Naive thymus-derived CD4-positive, alpha-beta T cell (primary cell): ENCODE data around the gene CACNA2D4. TPM values are rescaled to one million over a fixed set of nuclear protein-coding genes. Genes with fewer than 3 reads are reported as not detected.

ENCODE experiments used
- ATAC-seq: fragments of 150-1000 bp; cut with Tn5 transposase; 2 replicates; pipeline ENCODE4 v1.10.0; 2021; ENCODE audit warnings: mild to moderate bottlenecking, moderate library complexity
- CTCF ChIA-PET: fragments of 350-600 bp; sonication (Branson Sonifier 250); formaldehyde crosslinking; loops from one replicate; lab custom pipeline; 2021; ENCODE audit warnings: antibody characterized with exemption; lab: Charles Lee
- POLR2A ChIA-PET: fragments of 350-600 bp; sonication (Branson Sonifier 250); formaldehyde crosslinking; loops from one replicate; lab custom pipeline; 2021; ENCODE audit warnings: antibody characterized with exemption, inconsistent platforms; lab: Charles Lee
- DNase-seq, 9 donors: peaks; one replicate each; pipeline versions ENCODE4 v3.0.0 to v3.0.0-alpha.2; 2020 to 2022; ENCODE audit warnings: mixed read lengths in 1 of 9
- H3K27ac ChIP-seq: one replicate; pipeline ENCODE4 v1.7.0; 2013; ENCODE audit warnings: mild to moderate bottlenecking, low read depth, low read length, moderate library complexity
- H3K27me3 ChIP-seq, 2 donors: one replicate each; pipeline ENCODE4 v1.7.0; 2013; ENCODE audit warnings: low read length in 2 of 2, mild to moderate bottlenecking in 2 of 2, moderate library complexity in 2 of 2; ENCODE audit not compliant: control insufficient read depth in 2 of 2, insufficient read depth in 2 of 2
- H3K36me3 ChIP-seq, 3 experiments: 1 replicate in 2 of 3; 2 replicates in 1 of 3; pipeline ENCODE4 v1.7.0; 2013; ENCODE audit warnings: low read length in 3 of 3, mild to moderate bottlenecking in 3 of 3, moderate library complexity in 1 of 3; ENCODE audit not compliant: insufficient read depth in 3 of 3, control insufficient read depth in 2 of 3
- H3K4me1 ChIP-seq, 2 donors: one replicate each; pipeline ENCODE4 v1.7.0; 2013; ENCODE audit warnings: low read length in 2 of 2, mild to moderate bottlenecking in 2 of 2, moderate library complexity in 1 of 2; ENCODE audit not compliant: control insufficient read depth in 2 of 2, insufficient read depth in 2 of 2
- H3K4me3 ChIP-seq: 2 replicates; pipeline ENCODE4 v1.7.0; 2013; ENCODE audit warnings: mild to moderate bottlenecking, low read length
- H3K9me3 ChIP-seq, 3 experiments: 1 replicate in 2 of 3; 2 replicates in 1 of 3; pipeline ENCODE4 v1.7.0; 2013; ENCODE audit warnings: low read length in 3 of 3; ENCODE audit not compliant: control insufficient read depth in 2 of 3
- H3K27ac Mint-ChIP-seq, 9 donors: one replicate each; pipeline ENCODE4 v1.8.0; 2020 to 2022; ENCODE audit warnings: mixed read lengths in 9 of 9, mild to moderate bottlenecking in 8 of 9, moderate library complexity in 5 of 9, inconsistent platforms in 2 of 9
- H3K27me3 Mint-ChIP-seq, 5 donors: one replicate each; pipeline ENCODE4 v1.8.0; 2021 to 2022; ENCODE audit warnings: mixed read lengths in 5 of 5, mild to moderate bottlenecking in 1 of 5
- H3K36me3 Mint-ChIP-seq, 5 donors: one replicate each; pipeline ENCODE4 v1.8.0; 2020 to 2022; ENCODE audit warnings: mixed read lengths in 5 of 5, mild to moderate bottlenecking in 3 of 5, inconsistent platforms in 1 of 5
- H3K4me1 Mint-ChIP-seq, 7 donors: one replicate each; pipeline ENCODE4 v1.8.0; 2020 to 2022; ENCODE audit warnings: mixed read lengths in 7 of 7, mild to moderate bottlenecking in 3 of 7, inconsistent platforms in 1 of 7
- H3K4me3 Mint-ChIP-seq, 10 donors: one replicate each; pipeline ENCODE4 v1.8.0; 2020 to 2022; ENCODE audit warnings: mild to moderate bottlenecking in 10 of 10, mixed read lengths in 10 of 10, moderate library complexity in 6 of 10, inconsistent platforms in 2 of 10
- H3K9me3 Mint-ChIP-seq, 11 donors: one replicate each; pipeline ENCODE4 v1.8.0; 2020 to 2022; ENCODE audit warnings: mixed read lengths in 11 of 11, mild to moderate bottlenecking in 4 of 11, inconsistent platforms in 1 of 11, moderate library complexity in 1 of 11
- intact Hi-C, 2 donors: fragments of 100-400 bp; cut with micrococcal nuclease; formaldehyde crosslinking; loops; one replicate each; pipeline ENCODE4 v1.15.1; 2023
- polyA plus RNA-seq, 2 donors: library from polyadenylated mRNA; unstranded; fragments of 300-500 nt; fragmentation: Illumina TruSeq; gene quantifications; one replicate each; pipeline ENCODE4 v1.2.3, GENCODE V29; 2021
- total RNA-seq, 6 experiments: library from RNA in 5 of 6; stranded (reverse) in 5 of 6; gene quantifications; 1 replicate in 5 of 6; 2 replicates in 1 of 6; pipeline ENCODE4 v1.2.3 and lab custom pipeline; 2021 to 2026

The CACNA2D4 gene
- total and polyA plus RNA-seq, 7 experiments from 2014 or later, result 4.9 to 23.4 (median 9.5) TPM

DNA sequence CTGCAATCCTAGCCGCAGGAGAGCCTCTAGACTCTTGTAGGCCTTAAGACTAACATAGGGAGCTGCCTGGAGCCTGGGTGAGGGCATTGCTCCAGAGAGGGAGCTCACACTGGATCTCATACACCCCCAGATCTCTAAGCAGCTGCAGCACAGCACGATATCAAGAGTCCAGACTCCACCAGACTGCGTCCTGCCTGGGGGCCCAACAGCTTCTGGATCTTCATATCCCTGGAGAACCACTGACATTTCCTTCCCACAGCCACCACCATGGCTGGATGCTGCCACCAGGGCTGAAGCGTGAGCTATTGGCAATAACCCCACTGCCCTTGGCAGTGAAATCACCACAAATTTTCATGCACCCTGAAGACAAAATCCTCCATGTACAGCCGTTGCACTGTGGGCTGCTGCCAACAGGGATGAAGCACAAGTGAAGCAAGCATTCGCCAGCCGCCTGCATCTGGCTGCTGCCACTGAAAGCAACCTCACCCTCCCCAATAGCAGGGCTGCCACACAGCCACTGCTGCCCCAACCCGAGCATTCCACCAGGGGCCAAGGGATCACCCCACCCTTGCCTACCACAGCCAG, 28.2 kb downstream of the CACNA2D4 start:
- H3K9me3 Mint-ChIP-seq, result peaks cover 4 to 56% (median 29%) of the 10 kb centered on the region in 11 donors
- H3K4me1 Mint-ChIP-seq, result peaks cover 0 to 1% (median 0%) of the 10 kb centered on the region in 7 donors
- ChIA-PET CTCF (no interaction called here), POLR2A (no interaction called here)
- Histone ChIP-seq H3K4me1 (no peaks in the 10 kb centered on the region), H3K36me3 (no peaks in the 10 kb centered on the region), H3K27ac (no peak overlapping the region), H3K4me3 (no peak overlapping the region), H3K9me3 (peaks cover 0 to 23% (median 0%) of the 10 kb centered on the region in 3 experiments), H3K27me3 (no peaks in the 10 kb centered on the region)
- H3K4me3 Mint-ChIP-seq, result no peak overlapping the region
- intact Hi-C loops, result no loop called here
- peaks cover 0 to 15% (median 3%) of the 10 kb centered on the region in 5 donors for H3K36me3 Mint-ChIP-seq
- ATAC-seq (no peak), DNase-seq (no peak)
- no peak overlapping the region for H3K27ac Mint-ChIP-seq
- H3K27me3 Mint-ChIP-seq, result peaks cover 26 to 45% (median 32%) of the 10 kb centered on the region in 5 donors

DNA sequence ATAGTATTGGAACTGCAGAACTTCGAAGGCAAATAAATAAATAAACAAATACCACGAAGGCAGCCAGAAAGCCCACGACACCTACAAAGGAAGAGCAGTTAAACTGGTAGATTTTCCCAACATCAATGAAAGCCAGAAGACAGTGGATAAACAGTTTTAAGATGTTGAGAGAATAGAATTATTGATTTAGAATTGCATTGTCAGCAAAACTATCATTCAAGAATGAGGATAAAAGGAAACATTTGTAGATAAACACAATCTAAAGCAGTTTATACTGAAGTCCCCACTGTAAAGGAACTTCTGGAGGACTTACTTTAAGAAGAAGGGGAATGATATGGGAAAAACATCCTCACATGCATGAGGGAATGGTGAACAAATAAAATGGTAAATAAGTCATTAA, 29.5 kb downstream of the CACNA2D4 start:
- no peaks in the 10 kb centered on the region for H3K27me3 ChIP-seq
- no peak overlapping the region for H3K27ac ChIP-seq
- no peaks in the 10 kb centered on the region for H3K4me1 Mint-ChIP-seq
- no peak overlapping the region for H3K27ac Mint-ChIP-seq
- H3K27me3 Mint-ChIP-seq, result peaks cover 17 to 38% (median 28%) of the 10 kb centered on the region in 5 donors
- CTCF ChIA-PET, result no interaction called here
- H3K9me3 ChIP-seq, result peaks cover 0 to 23% (median 0%) of the 10 kb centered on the region in 3 experiments
- no peak overlapping the region for H3K4me3 Mint-ChIP-seq
- H3K36me3 Mint-ChIP-seq, result peaks cover 0 to 15% (median 3%) of the 10 kb centered on the region in 5 donors
- no peak for DNase-seq
- no peak for ATAC-seq
- H3K36me3 ChIP-seq, result no peaks in the 10 kb centered on the region
- POLR2A ChIA-PET, result no interaction called here
- no peak overlapping the region for H3K4me3 ChIP-seq
- H3K9me3 Mint-ChIP-seq, result peaks cover 4 to 56% (median 29%) of the 10 kb centered on the region in 11 donors
- no peaks in the 10 kb centered on the region for H3K4me1 ChIP-seq
- intact Hi-C loops, result no loop called here

DNA sequence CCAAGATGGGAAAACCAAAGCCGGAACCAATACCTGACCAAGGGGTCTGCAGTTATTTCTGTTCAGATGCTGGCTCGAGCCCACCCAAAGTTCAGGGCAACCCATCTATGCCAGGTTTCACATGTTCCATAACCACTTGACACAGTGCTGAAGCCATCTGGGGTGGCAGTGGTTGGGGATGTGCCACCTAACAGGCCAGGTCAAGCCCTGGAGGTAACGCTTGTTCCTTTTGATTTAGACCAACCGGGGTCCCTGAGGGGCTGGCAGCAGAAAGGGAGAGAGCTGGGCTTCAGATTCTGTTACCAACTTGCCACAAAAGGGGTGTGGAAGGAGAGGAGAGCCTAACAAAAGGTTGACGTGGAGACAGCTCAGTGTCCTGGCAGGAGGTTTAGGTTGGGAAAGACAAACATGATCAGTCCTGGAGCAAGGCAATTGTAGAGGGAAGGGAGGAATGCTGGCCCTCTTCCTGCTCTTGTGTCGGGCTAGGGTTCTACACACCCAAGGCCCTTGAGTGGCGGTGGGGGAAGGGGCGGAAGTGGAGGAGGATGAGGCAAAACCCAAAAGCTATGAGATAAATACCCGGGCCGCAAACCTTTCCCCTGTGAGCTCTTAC, 31.9 kb downstream of the CACNA2D4 start:
- Mint-ChIP-seq H3K27ac (no peak overlapping the region), H3K27me3 (peaks cover 10 to 27% (median 21%) of the 10 kb centered on the region in 5 donors), H3K4me1 (no peaks in the 10 kb centered on the region), H3K36me3 (peaks cover 0 to 5% (median 3%) of the 10 kb centered on the region in 5 donors), H3K9me3 (peaks cover 4 to 41% (median 17%) of the 10 kb centered on the region in 11 donors), H3K4me3 (no peak overlapping the region)
- ChIA-PET POLR2A (no interaction called here), CTCF (no interaction called here)
- peaks cover 0 to 15% (median 0%) of the 10 kb centered on the region in 3 experiments for H3K9me3 ChIP-seq
- H3K4me3 ChIP-seq, result no peak overlapping the region
- no peak for ATAC-seq
- no peaks in the 10 kb centered on the region for H3K4me1 ChIP-seq
- DNase-seq, result no peak
- no peaks in the 10 kb centered on the region for H3K27me3 ChIP-seq
- H3K36me3 ChIP-seq, result no peaks in the 10 kb centered on the region
- intact Hi-C loops, result no loop called here
- no peak overlapping the region for H3K27ac ChIP-seq

DNA sequence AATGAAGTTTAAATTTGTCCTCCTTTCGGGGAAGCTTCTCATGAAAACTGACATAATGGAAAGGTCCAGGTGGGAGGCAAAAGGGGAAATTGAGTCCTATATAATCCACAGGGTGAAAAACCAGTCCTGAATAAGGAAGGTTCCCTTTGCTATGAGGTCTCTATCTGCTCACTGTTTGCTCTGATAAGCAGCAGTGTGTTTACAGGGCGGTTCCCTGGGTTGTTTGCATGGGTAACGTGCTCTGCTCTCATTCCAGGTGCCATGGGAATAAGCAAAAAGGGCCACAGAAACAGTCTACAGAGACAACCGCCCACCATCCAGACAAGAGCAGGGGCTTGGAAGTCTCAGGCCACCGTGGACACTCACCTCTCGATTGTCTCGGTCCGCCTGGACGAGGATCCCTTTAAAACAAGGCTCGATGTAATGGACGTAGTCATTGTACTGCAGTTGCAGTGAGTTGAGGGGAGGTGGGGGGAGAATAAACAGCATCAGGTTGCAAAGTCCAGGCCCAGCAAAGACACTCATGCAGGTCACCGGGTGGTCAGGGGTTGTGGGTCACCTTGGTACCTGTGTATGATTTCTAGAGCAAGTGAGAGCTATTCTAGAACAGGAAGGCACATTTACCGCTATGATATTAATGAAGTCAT, 32.7 kb downstream of the CACNA2D4 start:
- H3K27ac Mint-ChIP-seq, result no peak overlapping the region
- no peaks in the 10 kb centered on the region for H3K4me1 ChIP-seq
- no peaks in the 10 kb centered on the region for H3K27me3 ChIP-seq
- intact Hi-C loops, result no loop called here
- H3K4me3 Mint-ChIP-seq, result no peak overlapping the region
- ATAC-seq, result no peak
- ChIA-PET POLR2A (no interaction called here), CTCF (no interaction called here)
- DNase-seq, result no peak
- peaks cover 10 to 27% (median 21%) of the 10 kb centered on the region in 5 donors for H3K27me3 Mint-ChIP-seq
- H3K36me3 Mint-ChIP-seq, result peaks cover 0 to 5% (median 3%) of the 10 kb centered on the region in 5 donors
- H3K4me3 ChIP-seq, result no peak overlapping the region
- no peaks in the 10 kb centered on the region for H3K4me1 Mint-ChIP-seq
- no peak overlapping the region for H3K27ac ChIP-seq
- peaks cover 0 to 33% (median 12%) of the 10 kb centered on the region in 11 donors for H3K9me3 Mint-ChIP-seq
- peaks cover 0 to 10% (median 0%) of the 10 kb centered on the region in 3 experiments for H3K9me3 ChIP-seq
- no peaks in the 10 kb centered on the region for H3K36me3 ChIP-seq

DNA sequence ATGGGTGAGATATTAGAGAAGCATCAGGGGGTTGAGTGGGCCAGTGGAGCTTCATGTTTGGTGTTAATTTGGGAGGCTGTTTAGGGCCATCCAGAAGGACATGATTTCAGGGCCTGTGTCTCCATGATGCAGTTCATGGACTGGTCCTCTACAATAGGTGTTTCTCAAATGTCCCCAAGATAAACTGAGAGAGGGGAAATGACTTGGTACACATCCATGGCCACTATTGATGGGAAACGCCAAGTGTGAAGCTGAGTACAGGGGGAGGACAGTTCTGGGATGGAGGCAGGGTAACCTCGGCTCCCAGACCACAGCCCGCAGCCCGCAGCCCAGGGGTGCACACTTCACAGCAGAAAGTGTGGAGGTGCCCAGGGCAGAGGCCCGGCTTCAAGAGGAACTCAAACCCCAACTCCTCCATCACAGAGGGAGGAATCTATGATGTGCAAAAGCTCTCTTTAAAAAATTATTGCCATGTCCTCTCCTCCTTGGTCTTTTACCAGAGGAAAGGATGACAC, 33.3 kb downstream of the CACNA2D4 start:
- peaks cover 0 to 31% (median 12%) of the 10 kb centered on the region in 11 donors for H3K9me3 Mint-ChIP-seq
- ATAC-seq (no peak), DNase-seq (no peak)
- H3K36me3 ChIP-seq, result no peaks in the 10 kb centered on the region
- H3K27me3 ChIP-seq, result no peaks in the 10 kb centered on the region
- H3K27ac ChIP-seq, result no peak overlapping the region
- ChIA-PET CTCF (no interaction called here), POLR2A (no interaction called here)
- intact Hi-C loops, result no loop called here
- peaks cover 10 to 27% (median 21%) of the 10 kb centered on the region in 5 donors for H3K27me3 Mint-ChIP-seq
- no peak overlapping the region for H3K4me3 ChIP-seq
- H3K4me1 ChIP-seq, result no peaks in the 10 kb centered on the region
- H3K9me3 ChIP-seq, result peaks cover 0 to 7% (median 0%) of the 10 kb centered on the region in 3 experiments
- H3K36me3 Mint-ChIP-seq, result peaks cover 0 to 5% (median 3%) of the 10 kb centered on the region in 5 donors
- no peak overlapping the region for H3K27ac Mint-ChIP-seq
- H3K4me1 Mint-ChIP-seq, result no peaks in the 10 kb centered on the region
- H3K4me3 Mint-ChIP-seq, result no peak overlapping the region

DNA sequence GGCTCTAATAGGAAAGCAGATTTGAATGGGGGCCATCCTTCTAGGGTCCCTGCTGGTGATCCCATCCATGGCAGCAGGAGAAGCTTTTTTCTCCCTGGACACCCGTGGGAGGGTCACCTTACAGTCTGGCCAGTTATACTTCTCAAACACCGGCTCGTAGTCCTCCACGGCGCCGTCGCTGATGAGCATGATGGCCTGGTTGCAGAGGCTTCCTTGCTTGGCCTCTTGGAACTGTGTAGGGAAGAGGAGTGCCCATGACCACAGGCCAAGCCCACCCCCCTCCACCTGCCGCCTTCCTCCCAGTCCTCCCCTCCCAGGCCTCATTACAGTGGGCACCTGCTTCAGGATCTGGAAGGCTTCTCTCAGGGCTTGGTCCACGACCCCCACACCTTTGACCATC, 33.8 kb downstream of the CACNA2D4 start:
- Mint-ChIP-seq H3K4me1 (no peaks in the 10 kb centered on the region), H3K36me3 (peaks cover 0 to 5% (median 2%) of the 10 kb centered on the region in 5 donors), H3K27me3 (peaks cover 10 to 27% (median 19%) of the 10 kb centered on the region in 5 donors), H3K27ac (no peak overlapping the region), H3K4me3 (no peak overlapping the region), H3K9me3 (peaks cover 0 to 28% (median 12%) of the 10 kb centered on the region in 11 donors)
- Histone ChIP-seq H3K4me1 (no peaks in the 10 kb centered on the region), H3K27ac (no peak overlapping the region), H3K4me3 (no peak overlapping the region), H3K36me3 (no peaks in the 10 kb centered on the region), H3K27me3 (no peaks in the 10 kb centered on the region), H3K9me3 (peaks cover 0 to 5% (median 0%) of the 10 kb centered on the region in 3 experiments)
- DNase-seq, result no peak
- ChIA-PET CTCF (no interaction called here), POLR2A (no interaction called here)
- no peak for ATAC-seq
- intact Hi-C loops, result no loop called here
